Measurements from ENCODE around the gene SH3BGRL3. TPM values are rescaled to one million over a fixed set of nuclear protein-coding genes. Genes with fewer than 3 reads are reported as not detected.
A peak's percentile ranks its signal among the peaks of the same experiment; 100 is the strongest.

The SH3BGRL3 gene
- total RNA-seq, 1 donor = 30.8 TPM

- Histone ChIP-seq H3K27me3 (ENCODE audit: insufficient read depth, low read length) (no peaks in the 10 kb centered on the region), H3K4me3 (ENCODE audit: insufficient read depth, low read length) (peak overlapping the region; percentile 16), H3K4me1 (ENCODE audit: insufficient read depth, low read length) (peaks cover 30% of the 10 kb centered on the region), H3K9me3 (ENCODE audit: low read depth, low read length) (no peaks in the 10 kb centered on the region), H3K79me2 (ENCODE audit: insufficient read depth, low read length) (peaks cover 65% of the 10 kb centered on the region), H4K20me1 (ENCODE audit: insufficient read depth, low read length) (no peaks in the 10 kb centered on the region), H3K27ac (ENCODE audit: low read depth, low read length) (no peak overlapping the region), H2AFZ (ENCODE audit: low read length) (peak overlapping the region; percentile 48), H3K36me3 (ENCODE audit: insufficient read depth, low read length) (no peaks in the 10 kb centered on the region), H3K4me2 (ENCODE audit: insufficient read depth, low read length) (peak overlapping the region; percentile 62)
- peak; percentile 73 for DNase-seq (ENCODE audit: insufficient read length, low spot score, missing footprints)
- TF ChIP-seq CTCF (IDR thresholded peaks at IDR 0.05; ENCODE audit: extremely low read depth, low read depth, low read length) = no peak
These were observed 42.5 kb upstream of the SH3BGRL3 start for GRCh38 chr1:26237230-26237966.

- H3K27ac ChIP-seq (ENCODE audit: low read depth, low read length) = peak overlapping the region; percentile 67
- H3K4me3 ChIP-seq (ENCODE audit: insufficient read depth, low read length) = peak overlapping the region; percentile 4
- H3K27me3 ChIP-seq (ENCODE audit: insufficient read depth, low read length) = no peaks in the 10 kb centered on the region
- TF ChIP-seq CTCF (IDR thresholded peaks at IDR 0.05; ENCODE audit: extremely low read depth, low read depth, low read length) = no peak
- no peaks in the 10 kb centered on the region for H3K9me3 ChIP-seq (ENCODE audit: low read depth, low read length)
- H3K4me2 ChIP-seq (ENCODE audit: insufficient read depth, low read length) = peak overlapping the region; percentile 67
- H2AFZ ChIP-seq (ENCODE audit: low read length) = no peak overlapping the region
- H3K4me1 ChIP-seq (ENCODE audit: insufficient read depth, low read length) = peaks cover 30% of the 10 kb centered on the region
- DNase-seq (ENCODE audit: insufficient read length, low spot score, missing footprints) = peak; percentile 79
- H4K20me1 ChIP-seq (ENCODE audit: insufficient read depth, low read length) = no peaks in the 10 kb centered on the region
- H3K36me3 ChIP-seq (ENCODE audit: insufficient read depth, low read length) = no peaks in the 10 kb centered on the region
- H3K79me2 ChIP-seq (ENCODE audit: insufficient read depth, low read length) = peaks cover 71% of the 10 kb centered on the region
These were observed 40.0 kb upstream of the SH3BGRL3 start for GRCh38 chr1:26239936-26240335.

- H3K9me3 ChIP-seq (ENCODE audit: low read depth, low read length) = no peaks in the 10 kb centered on the region
- H3K36me3 ChIP-seq (ENCODE audit: insufficient read depth, low read length) = peaks cover 5% of the 10 kb centered on the region
- no peaks in the 10 kb centered on the region for H3K4me1 ChIP-seq (ENCODE audit: insufficient read depth, low read length)
- no peak overlapping the region for H3K4me2 ChIP-seq (ENCODE audit: insufficient read depth, low read length)
- no peak overlapping the region for H3K4me3 ChIP-seq (ENCODE audit: insufficient read depth, low read length)
- no peaks in the 10 kb centered on the region for H3K79me2 ChIP-seq (ENCODE audit: insufficient read depth, low read length)
- no peak for TF ChIP-seq CTCF (IDR thresholded peaks at IDR 0.05; ENCODE audit: extremely low read depth, low read depth, low read length)
- H4K20me1 ChIP-seq (ENCODE audit: insufficient read depth, low read length) = peaks cover 3% of the 10 kb centered on the region
- H3K27ac ChIP-seq (ENCODE audit: low read depth, low read length) = no peak overlapping the region
- no peak overlapping the region for H2AFZ ChIP-seq (ENCODE audit: low read length)
- no peaks in the 10 kb centered on the region for H3K27me3 ChIP-seq (ENCODE audit: insufficient read depth, low read length)
- no peak for DNase-seq (ENCODE audit: insufficient read length, low spot score, missing footprints)
These were observed 27.2 kb upstream of the SH3BGRL3 start for GRCh38 chr1:26252718-26253117.

GRCh38 chr1:26254404-26254803 is 25.5 kb upstream of the SH3BGRL3 start:
- H3K4me2 ChIP-seq (ENCODE audit: insufficient read depth, low read length) = no peak overlapping the region
- H3K27ac ChIP-seq (ENCODE audit: low read depth, low read length) = no peak overlapping the region
- peaks cover 3% of the 10 kb centered on the region for H4K20me1 ChIP-seq (ENCODE audit: insufficient read depth, low read length)
- DNase-seq (ENCODE audit: insufficient read length, low spot score, missing footprints) = no peak
- no peak overlapping the region for H3K4me3 ChIP-seq (ENCODE audit: insufficient read depth, low read length)
- no peak overlapping the region for H2AFZ ChIP-seq (ENCODE audit: low read length)
- no peaks in the 10 kb centered on the region for H3K27me3 ChIP-seq (ENCODE audit: insufficient read depth, low read length)
- no peaks in the 10 kb centered on the region for H3K4me1 ChIP-seq (ENCODE audit: insufficient read depth, low read length)
- H3K79me2 ChIP-seq (ENCODE audit: insufficient read depth, low read length) = no peaks in the 10 kb centered on the region
- no peaks in the 10 kb centered on the region for H3K9me3 ChIP-seq (ENCODE audit: low read depth, low read length)
- TF ChIP-seq CTCF (IDR thresholded peaks at IDR 0.05; ENCODE audit: extremely low read depth, low read depth, low read length) = no peak
- peaks cover 19% of the 10 kb centered on the region for H3K36me3 ChIP-seq (ENCODE audit: insufficient read depth, low read length)
